Cardiac fibroblast (primary cell): Measurements from ENCODE around the gene DCANP1.

Source experiments
- DNase-seq, 2 donors: peaks; one replicate each; pipeline versions ENCODE4 v3.0.0 to v3.0.0-alpha.2; 2010; ENCODE audit warnings: low read depth in 2 of 2
- H3K4me3 ChIP-seq, 2 donors: replicated peaks in 1 of 2; 1 replicate in 1 of 2; 2 replicates in 1 of 2; pipeline ENCODE4 v1.5.1; 2011; ENCODE audit warnings: low read depth in 2 of 2, low read length in 2 of 2, mild to moderate bottlenecking in 2 of 2, moderate library complexity in 1 of 2
- TF ChIP-seq, protein P1 (sequence below): IDR thresholded peaks from one replicate; pipeline ENCODE4 v1.5.1; 2011; ENCODE audit warnings: low read depth, mild to moderate bottlenecking, low read length, inconsistent platforms

DCANP1 gene

DNA sequence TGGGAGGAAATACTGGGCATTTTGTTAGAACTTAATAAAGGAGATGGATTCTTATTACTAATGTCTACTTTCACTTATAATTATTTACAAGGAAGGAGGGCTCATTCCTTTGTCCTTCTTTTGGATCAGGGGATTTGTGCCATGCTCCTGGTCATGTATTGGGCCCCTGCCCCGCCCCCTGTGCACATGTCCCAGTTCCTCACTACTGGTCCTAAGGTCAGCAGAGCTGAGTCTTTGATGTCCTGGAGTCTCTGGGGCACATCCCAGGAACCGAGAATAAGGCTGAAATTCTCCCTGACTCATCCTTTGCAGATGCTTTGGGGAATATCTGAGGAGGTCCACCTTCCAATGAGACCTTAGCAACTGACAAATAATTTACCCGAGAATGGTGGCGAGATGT is 24.6 kb upstream of the DCANP1 start:
- DNase-seq, result no peak
- no peak overlapping the region for H3K4me3 ChIP-seq
- TF ChIP-seq, protein P1, sequence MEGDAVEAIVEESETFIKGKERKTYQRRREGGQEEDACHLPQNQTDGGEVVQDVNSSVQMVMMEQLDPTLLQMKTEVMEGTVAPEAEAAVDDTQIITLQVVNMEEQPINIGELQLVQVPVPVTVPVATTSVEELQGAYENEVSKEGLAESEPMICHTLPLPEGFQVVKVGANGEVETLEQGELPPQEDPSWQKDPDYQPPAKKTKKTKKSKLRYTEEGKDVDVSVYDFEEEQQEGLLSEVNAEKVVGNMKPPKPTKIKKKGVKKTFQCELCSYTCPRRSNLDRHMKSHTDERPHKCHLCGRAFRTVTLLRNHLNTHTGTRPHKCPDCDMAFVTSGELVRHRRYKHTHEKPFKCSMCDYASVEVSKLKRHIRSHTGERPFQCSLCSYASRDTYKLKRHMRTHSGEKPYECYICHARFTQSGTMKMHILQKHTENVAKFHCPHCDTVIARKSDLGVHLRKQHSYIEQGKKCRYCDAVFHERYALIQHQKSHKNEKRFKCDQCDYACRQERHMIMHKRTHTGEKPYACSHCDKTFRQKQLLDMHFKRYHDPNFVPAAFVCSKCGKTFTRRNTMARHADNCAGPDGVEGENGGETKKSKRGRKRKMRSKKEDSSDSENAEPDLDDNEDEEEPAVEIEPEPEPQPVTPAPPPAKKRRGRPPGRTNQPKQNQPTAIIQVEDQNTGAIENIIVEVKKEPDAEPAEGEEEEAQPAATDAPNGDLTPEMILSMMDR, result no peak

- DNase-seq, result no peak
- no peak overlapping the region for H3K4me3 ChIP-seq
- TF ChIP-seq, protein P1, result no peak
Observed at GRCh38 chr5:135469911-135470310, 22.8 kb upstream of the DCANP1 start.

DNA sequence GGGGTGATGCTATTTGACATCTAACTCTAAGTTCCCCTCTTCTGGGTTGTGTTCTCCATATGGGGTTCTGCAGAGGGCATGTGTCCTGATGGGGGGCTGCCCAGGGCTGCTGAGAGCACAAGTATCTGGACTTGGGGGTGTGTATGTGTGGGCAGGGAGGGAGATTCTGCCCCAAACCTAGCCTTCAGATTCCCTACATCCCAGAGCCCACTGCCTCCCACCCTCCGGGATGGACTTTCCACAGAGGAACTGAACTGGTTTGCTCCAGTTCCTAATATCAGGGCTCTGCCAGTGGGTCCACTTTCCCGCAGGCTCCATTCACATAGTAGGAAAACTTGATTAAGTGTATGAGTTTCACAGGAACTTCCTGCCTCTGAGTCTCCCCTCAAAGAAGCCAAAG is 21.4 kb upstream of the DCANP1 start:
- no peak overlapping the region for H3K4me3 ChIP-seq
- TF ChIP-seq, protein P1, result no peak
- no peak for DNase-seq

DNA sequence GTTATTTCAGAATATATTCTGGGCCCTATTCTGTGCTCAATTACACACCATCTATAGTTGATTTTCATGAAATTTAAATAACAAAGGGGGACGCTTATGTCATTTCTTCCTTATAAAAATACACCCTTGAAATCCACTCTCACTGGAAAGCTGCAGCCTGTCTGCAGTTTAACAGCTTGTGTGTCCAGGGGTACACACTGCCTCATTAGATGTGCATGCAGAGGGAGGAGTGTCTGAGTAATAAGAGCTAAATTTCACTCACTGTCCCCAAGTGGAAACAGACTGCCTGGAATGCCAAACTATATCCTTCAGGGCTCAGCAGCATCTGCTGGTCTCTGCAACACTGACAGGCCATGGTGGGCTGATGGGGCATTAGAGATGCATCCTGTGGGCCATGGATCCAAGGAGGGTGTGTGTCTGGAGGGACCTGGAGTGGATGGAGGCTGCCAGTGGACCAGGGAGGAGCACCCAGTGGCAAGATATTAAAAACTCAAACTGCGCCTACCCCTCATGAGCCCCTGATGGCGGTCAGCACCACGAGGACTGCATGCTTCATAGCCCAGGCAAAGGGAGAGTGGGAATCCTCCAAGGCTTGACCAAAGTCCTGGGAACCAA is 20.8 kb upstream of the DCANP1 start:
- DNase-seq, result no peak
- H3K4me3 ChIP-seq, result no peak overlapping the region
- TF ChIP-seq, protein P1, result no peak

DNA sequence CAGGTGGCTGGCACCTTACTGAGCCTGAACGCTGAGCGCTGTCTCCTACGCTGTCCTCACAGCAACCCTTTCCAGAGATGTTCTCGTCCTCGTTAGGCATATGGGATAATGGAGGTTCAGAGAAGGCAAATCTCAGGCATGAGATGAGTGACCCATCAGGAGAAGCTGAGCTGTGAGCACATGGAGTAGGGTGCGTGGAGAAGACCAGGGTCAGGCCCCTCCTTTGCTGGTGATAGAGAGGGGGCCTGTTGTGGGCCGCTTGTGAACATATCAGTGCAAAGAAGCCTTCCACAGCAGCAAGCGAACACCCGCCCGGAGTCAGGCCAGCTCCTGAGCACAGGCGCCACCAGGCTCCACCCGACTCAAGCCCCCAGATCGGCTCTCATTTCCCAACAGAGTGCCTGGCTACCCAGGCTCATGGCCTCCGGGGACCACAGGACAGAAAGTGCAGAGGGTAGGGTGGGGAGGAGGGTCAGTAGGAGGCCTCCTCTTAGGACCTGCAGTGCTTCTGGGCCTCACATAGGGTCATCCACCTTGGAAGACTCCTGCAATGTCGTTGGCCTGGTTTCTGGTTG is 20.0 kb upstream of the DCANP1 start:
- no peak for DNase-seq
- TF ChIP-seq, protein P1, result no peak
- no peak overlapping the region for H3K4me3 ChIP-seq

DNA sequence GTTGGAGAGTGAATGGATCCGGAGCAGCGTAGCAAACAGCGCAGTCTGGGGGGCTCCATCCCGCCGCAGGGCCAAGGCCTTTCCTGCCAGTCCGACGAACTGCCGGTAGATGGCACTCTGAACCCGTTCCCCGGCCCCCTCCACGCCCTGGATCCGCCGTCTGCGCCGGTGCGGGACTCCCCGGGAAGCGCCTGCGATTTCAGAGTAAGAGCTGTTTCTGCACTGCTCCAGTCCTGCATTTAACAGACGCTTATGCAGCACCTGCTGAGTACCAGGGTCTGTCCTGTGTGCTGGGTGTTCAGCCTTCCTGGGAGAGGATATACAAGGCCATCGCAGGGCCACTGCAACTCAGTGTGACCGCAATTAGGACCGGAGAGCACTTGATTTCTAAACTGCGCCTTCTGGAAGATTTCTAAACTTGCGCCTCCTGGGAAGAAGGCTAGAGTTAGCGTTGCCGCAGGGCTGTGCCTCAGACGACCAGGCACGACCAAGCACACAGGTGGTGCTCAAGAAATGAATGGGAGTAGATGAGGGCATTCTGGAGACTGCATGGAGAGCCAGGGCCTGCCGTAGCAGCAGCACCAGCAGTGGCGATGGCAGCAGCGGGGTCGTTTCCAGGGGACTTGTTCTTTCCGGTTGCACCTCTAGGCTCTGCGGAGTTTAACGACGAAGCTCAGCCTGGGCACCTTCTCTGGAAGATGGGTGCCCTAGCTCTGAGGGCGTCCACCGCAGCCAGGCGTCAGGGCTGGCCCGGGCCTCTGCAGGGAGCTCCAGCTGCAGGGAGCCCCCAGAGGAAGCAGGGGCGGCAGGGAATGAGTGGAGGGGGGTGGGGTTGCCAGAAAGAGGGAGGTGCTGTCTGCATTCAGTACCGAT is 19.3 kb upstream of the DCANP1 start:
- DNase-seq, result peak; percentile 73 to 77

More for the DNA sequence above, 19.3 kb upstream of the DCANP1 start:
- H3K4me3 ChIP-seq, result no peak overlapping the region
- TF ChIP-seq, protein P1, result peak; percentile 93
